Uterus (tissue), 2 donors: ENCODE measurements around the gene NLRP10.

Experiments
- POLR2A ChIP-seq, 2 donors: fragments of 450-650 bp; IDR thresholded peaks; one replicate each; pipeline ENCODE4 v1.6.1; 2016; ENCODE audit warnings: antibody characterized with exemption in 2 of 2, mild to moderate bottlenecking in 1 of 2, moderate library complexity in 1 of 2
- TF ChIP-seq, protein P1 (sequence below), 4 experiments: fragments of 200-600 bp in 2 of 4; fragments of 450-650 bp in 2 of 4; sonication (generic) in 2 of 4; IDR thresholded peaks; one replicate each; pipeline ENCODE4 v1.5.1; 2016 to 2019; ENCODE audit warnings: antibody characterized with exemption in 4 of 4, mild to moderate bottlenecking in 2 of 4, moderate library complexity in 1 of 4

GRCh38 chr11:8003187-8003586, 37.9 kb upstream of the NLRP10 start:
- TF ChIP-seq, protein P1, sequence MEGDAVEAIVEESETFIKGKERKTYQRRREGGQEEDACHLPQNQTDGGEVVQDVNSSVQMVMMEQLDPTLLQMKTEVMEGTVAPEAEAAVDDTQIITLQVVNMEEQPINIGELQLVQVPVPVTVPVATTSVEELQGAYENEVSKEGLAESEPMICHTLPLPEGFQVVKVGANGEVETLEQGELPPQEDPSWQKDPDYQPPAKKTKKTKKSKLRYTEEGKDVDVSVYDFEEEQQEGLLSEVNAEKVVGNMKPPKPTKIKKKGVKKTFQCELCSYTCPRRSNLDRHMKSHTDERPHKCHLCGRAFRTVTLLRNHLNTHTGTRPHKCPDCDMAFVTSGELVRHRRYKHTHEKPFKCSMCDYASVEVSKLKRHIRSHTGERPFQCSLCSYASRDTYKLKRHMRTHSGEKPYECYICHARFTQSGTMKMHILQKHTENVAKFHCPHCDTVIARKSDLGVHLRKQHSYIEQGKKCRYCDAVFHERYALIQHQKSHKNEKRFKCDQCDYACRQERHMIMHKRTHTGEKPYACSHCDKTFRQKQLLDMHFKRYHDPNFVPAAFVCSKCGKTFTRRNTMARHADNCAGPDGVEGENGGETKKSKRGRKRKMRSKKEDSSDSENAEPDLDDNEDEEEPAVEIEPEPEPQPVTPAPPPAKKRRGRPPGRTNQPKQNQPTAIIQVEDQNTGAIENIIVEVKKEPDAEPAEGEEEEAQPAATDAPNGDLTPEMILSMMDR (IDR thresholded peaks at IDR 0.05): no peak
- TF ChIP-seq POLR2A (IDR thresholded peaks at IDR 0.05): no peak
